H9 (cell line): ENCODE measurements around the gene TMEM273. TPM values are rescaled to one million over a fixed set of nuclear protein-coding genes. Genes with fewer than 3 reads are reported as not detected.

ENCODE experiments used
- DNase-seq: peaks from one replicate; pipeline ENCODE4 v3.0.0-alpha.2; 2017
- H2AFZ ChIP-seq: one replicate; pipeline ENCODE4 v1.6.1; 2013; ENCODE audit warnings: mild to moderate bottlenecking, low read length, control low read depth, moderate library complexity
- H2AK5ac ChIP-seq: 2 replicates; pipeline ENCODE4 v1.6.1; 2013; ENCODE audit warnings: low read length, control low read depth, mixed read lengths; ENCODE audit not compliant: insufficient read length
- H2BK120ac ChIP-seq: one replicate; pipeline ENCODE4 v1.6.1; 2013; ENCODE audit warnings: low read depth, mild to moderate bottlenecking, low read length, control low read depth, inconsistent platforms; ENCODE audit not compliant: poor library complexity, severe bottlenecking
- H2BK12ac ChIP-seq: 2 replicates; pipeline ENCODE4 v1.6.1; 2013; ENCODE audit warnings: low read length, control low read depth, mixed read lengths, low read depth; ENCODE audit not compliant: insufficient read length
- H2BK15ac ChIP-seq: 2 replicates; pipeline ENCODE4 v1.6.1; 2013; ENCODE audit warnings: low read depth, low read length, control low read depth
- H2BK20ac ChIP-seq: one replicate; pipeline ENCODE4 v1.6.1; 2013; ENCODE audit warnings: low read depth, mild to moderate bottlenecking, low read length, control low read depth, inconsistent platforms; ENCODE audit not compliant: poor library complexity, severe bottlenecking
- H2BK5ac ChIP-seq: 2 replicates; pipeline ENCODE4 v1.6.1; 2013; ENCODE audit warnings: low read length, control low read depth, mixed read lengths; ENCODE audit not compliant: insufficient read length
- H3K14ac ChIP-seq: 2 replicates; pipeline ENCODE4 v1.6.1; 2013; ENCODE audit warnings: low read length, control low read depth; ENCODE audit not compliant: insufficient read depth
- H3K18ac ChIP-seq: 2 replicates; pipeline ENCODE4 v1.6.1; 2013; ENCODE audit warnings: low read depth, mild to moderate bottlenecking, mixed read lengths, low read length, control low read depth; ENCODE audit not compliant: insufficient read length
- H3K23ac ChIP-seq: 2 replicates; pipeline ENCODE4 v1.6.1; 2013; ENCODE audit warnings: low read length, control low read depth, mixed read lengths, low read depth; ENCODE audit not compliant: insufficient read length
- H3K23me2 ChIP-seq: 2 replicates; pipeline ENCODE4 v1.6.1; 2013; ENCODE audit warnings: low read depth, mild to moderate bottlenecking, mixed read lengths, low read length, control low read depth; ENCODE audit not compliant: insufficient read length, poor library complexity, severe bottlenecking
- H3K27ac ChIP-seq: 2 replicates; pipeline ENCODE4 v1.5.1; 2013; ENCODE audit warnings: low read length, control low read depth, mixed read lengths, low read depth; ENCODE audit not compliant: insufficient read length
- H3K27me3 ChIP-seq: 2 replicates; pipeline ENCODE4 v1.6.1; 2013; ENCODE audit warnings: low read length, control low read depth, inconsistent platforms; ENCODE audit not compliant: insufficient read depth
- H3K4ac ChIP-seq: 2 replicates; pipeline ENCODE4 v1.6.1; 2013; ENCODE audit warnings: low read depth, mild to moderate bottlenecking, control low read depth, inconsistent platforms, low read length, moderate library complexity
- H3K4me1 ChIP-seq: 2 replicates; pipeline ENCODE4 v1.6.1; 2013; ENCODE audit warnings: low read length, control low read depth, inconsistent platforms; ENCODE audit not compliant: insufficient read depth
- H3K4me2 ChIP-seq: 2 replicates; pipeline ENCODE4 v1.6.1; 2013; ENCODE audit warnings: low read length, control low read depth, mixed read lengths; ENCODE audit not compliant: insufficient read length, insufficient read depth
- H3K56ac ChIP-seq: 2 replicates; pipeline ENCODE4 v1.6.1; 2013; ENCODE audit warnings: low read depth, mild to moderate bottlenecking, mixed read lengths, low read length, control low read depth; ENCODE audit not compliant: insufficient read length
- H3K79me1 ChIP-seq: 2 replicates; pipeline ENCODE4 v1.6.1; 2013; ENCODE audit warnings: low read depth, mild to moderate bottlenecking, moderate library complexity, low read length, control low read depth, inconsistent platforms; ENCODE audit not compliant: insufficient read depth, poor library complexity, severe bottlenecking
- H3K79me2 ChIP-seq: 2 replicates; pipeline ENCODE4 v1.6.1; 2013; ENCODE audit warnings: low read length, control low read depth, inconsistent platforms; ENCODE audit not compliant: insufficient read depth
- H3K9ac ChIP-seq: 2 replicates; pipeline ENCODE4 v1.6.1; 2013; ENCODE audit warnings: low read length, control low read depth, mixed read lengths; ENCODE audit not compliant: insufficient read length; ENCODE audit errors: extremely low read depth
- H3K9me3 ChIP-seq: one replicate; pipeline ENCODE4 v1.6.1; 2013; ENCODE audit warnings: low read depth, low read length, inconsistent platforms; ENCODE audit not compliant: control insufficient read depth
- H3T11ph ChIP-seq: one replicate; pipeline ENCODE4 v1.6.1; 2013; ENCODE audit warnings: mild to moderate bottlenecking, low read length, control low read depth, inconsistent platforms
- H4K20me1 ChIP-seq: one replicate; pipeline ENCODE4 v1.6.1; 2013; ENCODE audit not compliant: control insufficient read depth, insufficient read length, insufficient read depth
- H4K5ac ChIP-seq: 2 replicates; pipeline ENCODE4 v1.6.1; 2013; ENCODE audit warnings: low read depth, mild to moderate bottlenecking, mixed read lengths, low read length, control low read depth; ENCODE audit not compliant: insufficient read length
- H4K8ac ChIP-seq: replicated peaks from 2 replicates; pipeline ENCODE4 v1.6.1; 2013; ENCODE audit warnings: low read length, control low read depth, mixed read lengths, low read depth; ENCODE audit not compliant: insufficient read length
- H4K91ac ChIP-seq: 2 replicates; pipeline ENCODE4 v1.6.1; 2013; ENCODE audit warnings: low read depth, mild to moderate bottlenecking, moderate library complexity, mixed read lengths, low read length, control low read depth; ENCODE audit not compliant: insufficient read length
- H3K27ac Mint-ChIP-seq, 3 experiments: 2 replicates in 2 of 3; 3 replicates in 1 of 3; pipeline ENCODE4 v1.8.0; 2020 to 2021; ENCODE audit warnings: mixed read lengths in 3 of 3, mild to moderate bottlenecking in 1 of 3, moderate library complexity in 1 of 3
- H3K27me3 Mint-ChIP-seq: 2 replicates; pipeline ENCODE4 v1.8.0; 2021; ENCODE audit warnings: low read depth, mild to moderate bottlenecking, moderate library complexity, mixed read lengths
- H3K36me3 Mint-ChIP-seq, 3 experiments: 2 replicates in 2 of 3; 3 replicates in 1 of 3; pipeline ENCODE4 v1.8.0; 2020 to 2021; ENCODE audit warnings: low read depth in 3 of 3, mixed read lengths in 3 of 3; ENCODE audit not compliant: insufficient read depth in 1 of 3
- H3K4me1 Mint-ChIP-seq, 2 experiments: 2 replicates each; pipeline ENCODE4 v1.8.0; 2020; ENCODE audit warnings: mixed read lengths in 2 of 2
- H3K4me3 Mint-ChIP-seq, 2 experiments: 2 replicates in 1 of 2; 3 replicates in 1 of 2; pipeline ENCODE4 v1.8.0; 2020 to 2021; ENCODE audit warnings: mild to moderate bottlenecking in 2 of 2, mixed read lengths in 2 of 2, moderate library complexity in 1 of 2
- H3K9me3 Mint-ChIP-seq, 2 experiments: 2 replicates in 1 of 2; 3 replicates in 1 of 2; pipeline ENCODE4 v1.8.0; 2020; ENCODE audit warnings: mild to moderate bottlenecking in 2 of 2, mixed read lengths in 2 of 2, moderate library complexity in 1 of 2
- WGBS: extraction: QIAGEN DNeasy Blood & Tissue Kit; methylation state at CpG from one replicate; pipeline ENCODE4 v1.1.7; 2013; ENCODE audit warnings: missing lambda C conversion rate, low lambda C conversion rate, mixed read lengths; ENCODE audit not compliant: insufficient read length; ENCODE audit errors: extremely low coverage; 5-methylcytosine and 5-hydroxymethylcytosine counted together
- total RNA-seq: library from RNA; stranded (reverse); gene quantifications from 2 replicates; pipeline ENCODE4 v1.2.1, GENCODE V29; 2021
- TF ChIP-seq, protein P1 (sequence below): fragments of 200-600 bp; sonication (generic); conservative IDR thresholded peaks from 3 replicates; pipeline ENCODE4 v1.8.0; 2021; ENCODE audit warnings: antibody characterized with exemption, mild to moderate bottlenecking

Gene TMEM273
- total RNA-seq, 1 experiment from 2014 or later = not detected

DNA sequence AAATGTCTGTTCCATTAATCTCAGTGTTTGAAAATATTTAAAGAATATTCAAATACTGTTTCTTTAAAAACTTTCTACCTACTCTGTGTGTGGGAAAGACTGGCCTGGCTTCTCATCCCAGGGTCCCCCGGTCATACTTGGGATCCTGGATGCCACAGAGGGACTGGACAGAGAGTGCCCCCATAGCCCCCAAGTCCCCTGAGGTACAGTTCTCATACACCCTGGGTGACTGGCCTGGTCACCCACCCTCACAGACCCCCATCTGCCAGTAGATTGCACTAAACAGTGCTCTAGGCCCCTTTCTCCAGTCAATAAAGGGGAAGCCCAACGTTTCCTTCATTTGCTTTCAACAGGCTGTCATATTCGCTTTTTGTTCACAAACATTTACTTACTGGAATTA lies 3.0 kb downstream of the TMEM273 start:
- Histone ChIP-seq H2BK15ac (no peak overlapping the region), H2AFZ (no peak overlapping the region), H3K23ac (no peak overlapping the region), H4K20me1 (no peaks in the 10 kb centered on the region), H3K9me3 (no peaks in the 10 kb centered on the region), H3K4ac (no peak overlapping the region), H3T11ph (no peak overlapping the region), H3K79me2 (no peaks in the 10 kb centered on the region), H4K91ac (no peak overlapping the region), H3K18ac (no peak overlapping the region), H2AK5ac (no peak overlapping the region), H3K27ac (no peak overlapping the region), H3K4me2 (no peak overlapping the region), H3K14ac (no peak overlapping the region), H4K8ac (no peak overlapping the region), H3K56ac (no peak overlapping the region), H2BK12ac (no peak overlapping the region), H2BK20ac (no peak overlapping the region), H3K23me2 (no peaks in the 10 kb centered on the region), H2BK5ac (no peak overlapping the region), H3K27me3 (no peaks in the 10 kb centered on the region), H4K5ac (no peak overlapping the region), H2BK120ac (no peak overlapping the region), H3K79me1 (no peaks in the 10 kb centered on the region), H3K4me1 (no peaks in the 10 kb centered on the region), H3K9ac (no peak overlapping the region)
- Mint-ChIP-seq H3K4me3 (no peak overlapping the region), H3K36me3 (no peaks in the 10 kb centered on the region), H3K4me1 (peaks cover 2 to 3% of the 10 kb centered on the region in 2 experiments; a peak in 1 of 4 replicates), H3K9me3 (no peaks in the 10 kb centered on the region), H3K27me3 (peaks cover 8% of the 10 kb centered on the region), H3K27ac (no peak overlapping the region)
- TF ChIP-seq, protein P1, sequence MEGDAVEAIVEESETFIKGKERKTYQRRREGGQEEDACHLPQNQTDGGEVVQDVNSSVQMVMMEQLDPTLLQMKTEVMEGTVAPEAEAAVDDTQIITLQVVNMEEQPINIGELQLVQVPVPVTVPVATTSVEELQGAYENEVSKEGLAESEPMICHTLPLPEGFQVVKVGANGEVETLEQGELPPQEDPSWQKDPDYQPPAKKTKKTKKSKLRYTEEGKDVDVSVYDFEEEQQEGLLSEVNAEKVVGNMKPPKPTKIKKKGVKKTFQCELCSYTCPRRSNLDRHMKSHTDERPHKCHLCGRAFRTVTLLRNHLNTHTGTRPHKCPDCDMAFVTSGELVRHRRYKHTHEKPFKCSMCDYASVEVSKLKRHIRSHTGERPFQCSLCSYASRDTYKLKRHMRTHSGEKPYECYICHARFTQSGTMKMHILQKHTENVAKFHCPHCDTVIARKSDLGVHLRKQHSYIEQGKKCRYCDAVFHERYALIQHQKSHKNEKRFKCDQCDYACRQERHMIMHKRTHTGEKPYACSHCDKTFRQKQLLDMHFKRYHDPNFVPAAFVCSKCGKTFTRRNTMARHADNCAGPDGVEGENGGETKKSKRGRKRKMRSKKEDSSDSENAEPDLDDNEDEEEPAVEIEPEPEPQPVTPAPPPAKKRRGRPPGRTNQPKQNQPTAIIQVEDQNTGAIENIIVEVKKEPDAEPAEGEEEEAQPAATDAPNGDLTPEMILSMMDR = no peak
- WGBS = no CpG with 5 or more reads among the region's 3 CpGs
- no peak for DNase-seq
